IPS DF 19.7 (cell line): Measurements from ENCODE around the gene MSI1.
A peak's percentile ranks its signal among the peaks of the same experiment; 100 is the strongest.

Experiments
- DNase-seq: peaks from one replicate; pipeline ENCODE4 v3.0.0-alpha.2; 2013; ENCODE audit warnings: low read depth, low spot score

The MSI1 gene

DNA sequence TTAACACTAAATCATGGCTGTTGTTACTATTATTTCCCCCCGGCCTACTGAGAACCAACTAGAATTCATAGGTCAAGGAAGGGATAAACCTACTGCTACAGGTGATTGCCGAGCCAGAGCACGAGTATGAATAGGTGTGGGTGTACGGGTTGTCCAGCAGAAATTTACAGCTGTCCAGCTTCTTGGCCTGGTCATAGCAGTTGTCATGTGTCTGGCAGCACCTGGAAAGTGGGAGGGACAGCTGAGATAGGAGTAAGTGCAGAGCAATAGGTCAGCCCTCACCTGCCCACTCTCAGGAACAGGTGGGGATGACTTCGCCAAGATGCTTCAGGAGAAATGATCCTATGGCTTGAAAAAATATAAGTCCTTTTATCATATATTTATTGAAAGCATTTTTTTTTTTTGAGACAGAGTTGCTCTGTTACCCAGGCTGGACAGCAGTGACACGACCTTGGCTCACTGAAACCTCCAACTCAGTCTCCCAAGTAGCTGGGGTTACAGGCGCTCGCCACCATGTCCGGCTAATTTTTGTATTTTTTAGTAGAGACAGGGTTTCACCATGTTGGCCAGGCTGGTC lies 44.0 kb downstream of the MSI1 start:
- no peak for DNase-seq

DNA sequence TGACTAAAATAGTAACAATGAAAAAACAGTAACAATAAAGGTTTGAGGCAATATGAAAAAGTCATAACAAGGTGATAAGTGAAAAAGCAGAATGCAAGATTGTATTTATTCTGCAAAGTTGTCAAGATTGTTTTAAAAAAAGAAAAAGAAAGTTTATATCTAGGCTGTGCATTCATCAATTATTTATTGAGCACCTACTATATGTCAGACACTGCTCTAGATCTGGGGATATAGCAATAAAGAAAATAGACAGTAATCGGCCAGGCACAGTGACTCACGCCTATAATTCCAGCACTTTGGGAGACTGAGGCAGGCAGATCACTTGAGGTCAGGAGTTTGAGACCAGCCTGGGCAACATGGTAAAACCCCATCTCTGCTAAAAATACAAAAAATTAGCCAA lies 45.2 kb downstream of the MSI1 start:
- DNase-seq: no peak

DNA sequence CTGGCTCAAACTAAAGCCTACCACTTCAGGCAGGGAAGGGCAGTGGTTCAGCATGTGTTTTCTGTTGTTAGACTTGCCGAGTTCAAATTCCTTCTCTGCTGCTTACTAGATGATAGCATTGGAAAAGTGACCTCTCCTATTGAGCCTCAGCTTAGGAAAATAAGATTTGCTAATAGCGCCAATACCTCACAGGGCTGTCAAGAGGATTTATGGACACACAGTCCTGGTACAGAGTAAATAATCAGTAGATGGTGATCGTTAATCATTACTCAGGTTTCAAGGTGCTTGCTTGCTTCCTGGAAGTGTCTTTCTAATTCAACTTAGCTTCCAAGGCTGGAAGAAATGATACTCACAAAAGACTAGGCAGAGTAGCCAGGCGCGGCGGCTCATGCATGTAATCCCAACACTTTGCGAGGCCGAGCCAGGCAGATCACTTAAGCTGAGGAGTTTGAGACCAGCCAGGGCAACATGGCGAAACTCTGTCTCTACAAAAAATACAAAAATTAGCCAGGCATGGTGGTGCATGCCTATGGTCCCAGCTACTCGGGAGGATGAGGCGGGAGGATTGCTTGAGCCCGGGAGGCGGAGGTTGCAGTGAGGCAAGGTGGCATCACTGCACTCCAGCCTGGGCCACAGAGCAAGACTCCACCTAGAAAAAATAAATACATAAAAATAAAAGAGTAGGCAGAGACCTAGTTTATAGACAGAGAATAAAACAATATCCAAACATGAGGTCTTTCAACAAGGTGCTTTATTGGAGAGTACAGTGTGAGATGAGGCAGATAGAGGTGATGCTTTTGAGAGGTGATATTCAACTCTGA lies 47.4 kb downstream of the MSI1 start:
- DNase-seq: no peak

DNA sequence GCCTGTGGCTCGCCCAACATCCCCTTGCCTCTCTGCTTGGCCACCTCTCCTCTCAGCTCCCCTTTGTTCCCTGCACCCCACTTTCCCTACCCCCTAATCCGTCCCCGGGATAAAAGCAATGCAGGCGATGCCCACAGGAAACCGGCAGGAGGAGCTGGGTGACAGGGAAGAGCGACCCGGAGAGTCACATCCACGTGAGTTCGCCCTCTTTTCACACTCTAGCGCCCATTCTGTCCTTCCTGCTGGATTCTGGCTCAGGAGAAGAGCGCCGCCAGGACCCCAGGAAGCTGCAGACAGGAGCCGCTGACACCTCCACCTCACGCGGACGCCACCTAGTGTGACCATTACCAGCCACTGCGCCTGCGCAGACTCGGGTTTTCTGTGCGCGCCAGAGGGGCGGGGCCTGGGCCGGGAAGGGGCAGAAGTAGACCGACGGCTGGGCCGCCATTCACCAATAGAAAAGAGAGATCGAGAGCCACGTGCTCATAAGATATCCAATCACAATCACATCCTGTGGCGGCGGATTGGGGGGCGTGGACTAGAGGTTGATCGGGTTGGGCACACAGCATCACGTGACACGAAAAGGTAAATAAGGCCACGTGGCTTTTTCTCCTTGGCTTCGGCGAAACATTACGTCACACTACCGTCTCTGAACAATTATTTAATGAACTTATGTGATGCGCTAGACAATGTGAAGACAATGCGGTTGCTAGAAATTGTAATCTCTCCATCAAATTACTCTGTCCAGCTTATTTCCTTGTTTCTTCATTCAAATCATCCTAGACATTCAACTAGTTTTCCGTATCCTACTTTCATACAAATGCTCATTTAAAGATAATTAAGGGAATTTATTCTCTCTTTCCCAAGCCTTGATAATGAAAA lies 51.5 kb downstream of the MSI1 start:
- DNase-seq: peak; percentile 96

DNA sequence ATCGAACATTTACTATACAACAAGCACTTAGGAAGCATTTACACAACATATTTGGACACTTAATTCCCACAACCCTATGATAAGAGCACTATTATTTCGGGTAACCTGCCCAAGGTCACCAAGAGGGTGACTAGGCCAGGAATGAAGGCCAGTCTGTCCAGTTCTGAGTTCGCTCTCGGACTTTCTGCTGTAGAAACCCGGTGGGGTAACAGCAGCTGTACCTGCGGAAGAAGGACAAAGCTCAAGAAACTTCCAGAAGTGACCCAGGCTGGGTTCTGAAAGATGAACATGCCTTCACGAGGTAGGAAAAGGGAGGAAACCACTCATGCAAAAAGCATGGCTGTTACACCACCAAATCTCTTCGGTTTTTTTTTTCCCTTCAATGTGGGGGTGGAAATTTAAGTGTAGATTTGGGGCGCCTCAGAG lies 52.2 kb downstream of the MSI1 start:
- no peak for DNase-seq

DNA sequence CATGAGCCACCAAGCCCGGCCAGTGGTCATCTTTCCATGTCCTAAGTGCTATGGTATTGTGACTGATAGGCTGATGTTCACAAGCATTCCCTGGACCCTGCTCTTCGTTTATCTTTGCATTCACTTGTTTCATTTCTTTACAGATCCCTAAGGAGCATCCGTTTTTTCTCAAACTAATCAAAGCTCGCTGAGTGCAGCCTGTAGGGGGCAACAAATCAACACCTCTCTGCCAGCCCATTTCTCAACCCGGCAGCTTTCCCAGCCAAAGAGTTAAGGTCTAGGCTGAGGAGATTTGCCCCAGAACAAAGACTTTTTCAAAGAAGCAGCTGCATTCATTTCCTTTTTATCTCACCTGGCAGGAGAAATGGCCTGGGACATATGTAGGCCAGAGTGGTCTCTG lies 54.7 kb downstream of the MSI1 start:
- no peak for DNase-seq

DNA sequence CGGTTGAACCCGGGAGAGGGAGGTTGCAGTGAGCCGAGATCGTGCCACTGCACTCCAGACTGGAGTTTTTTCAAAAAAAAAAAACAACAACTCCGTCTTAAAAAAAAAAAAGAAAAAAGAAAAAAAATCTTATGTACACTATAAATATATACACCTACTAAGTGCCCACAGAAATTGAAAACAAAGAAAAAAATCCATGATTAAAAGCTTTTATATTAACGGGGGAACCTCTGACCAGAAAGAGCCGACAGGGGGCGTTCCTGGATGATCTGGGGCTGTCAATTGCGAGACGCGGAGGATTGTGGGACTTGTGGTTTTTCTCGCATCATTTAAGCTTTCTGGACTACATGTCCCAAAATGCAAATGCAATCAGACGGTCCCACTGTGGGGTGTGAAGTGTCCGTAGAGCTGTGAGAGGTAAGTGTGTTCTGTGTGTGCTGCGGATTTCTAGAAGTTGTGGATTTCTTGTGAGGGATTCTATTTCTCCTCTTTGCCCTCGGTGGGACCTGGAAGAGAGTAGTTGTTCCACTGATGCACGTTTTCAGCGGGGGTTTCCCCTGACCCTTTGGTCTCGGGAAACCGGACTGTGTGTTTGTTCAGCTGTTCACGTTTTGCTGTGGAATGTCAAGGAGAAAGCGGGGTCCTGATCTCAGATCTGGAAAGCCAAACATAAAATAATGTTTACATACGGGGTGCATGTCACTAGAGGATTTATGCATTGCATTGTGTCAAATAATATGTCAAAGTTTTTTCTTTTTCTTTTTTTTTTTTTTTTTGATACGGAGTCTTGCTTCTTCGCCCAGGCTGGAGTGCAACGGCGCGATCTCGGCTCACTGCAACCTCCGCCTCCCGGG lies 66.8 kb downstream of the MSI1 start, which contains the start of gene SIRT4:
Gene SIRT4 (plus strand): TSS at position 360 of the 854 bp plus-strand sequence. CDS start 1,241 bp downstream, outside the sequence.
- peak; percentile 86 for DNase-seq

DNA sequence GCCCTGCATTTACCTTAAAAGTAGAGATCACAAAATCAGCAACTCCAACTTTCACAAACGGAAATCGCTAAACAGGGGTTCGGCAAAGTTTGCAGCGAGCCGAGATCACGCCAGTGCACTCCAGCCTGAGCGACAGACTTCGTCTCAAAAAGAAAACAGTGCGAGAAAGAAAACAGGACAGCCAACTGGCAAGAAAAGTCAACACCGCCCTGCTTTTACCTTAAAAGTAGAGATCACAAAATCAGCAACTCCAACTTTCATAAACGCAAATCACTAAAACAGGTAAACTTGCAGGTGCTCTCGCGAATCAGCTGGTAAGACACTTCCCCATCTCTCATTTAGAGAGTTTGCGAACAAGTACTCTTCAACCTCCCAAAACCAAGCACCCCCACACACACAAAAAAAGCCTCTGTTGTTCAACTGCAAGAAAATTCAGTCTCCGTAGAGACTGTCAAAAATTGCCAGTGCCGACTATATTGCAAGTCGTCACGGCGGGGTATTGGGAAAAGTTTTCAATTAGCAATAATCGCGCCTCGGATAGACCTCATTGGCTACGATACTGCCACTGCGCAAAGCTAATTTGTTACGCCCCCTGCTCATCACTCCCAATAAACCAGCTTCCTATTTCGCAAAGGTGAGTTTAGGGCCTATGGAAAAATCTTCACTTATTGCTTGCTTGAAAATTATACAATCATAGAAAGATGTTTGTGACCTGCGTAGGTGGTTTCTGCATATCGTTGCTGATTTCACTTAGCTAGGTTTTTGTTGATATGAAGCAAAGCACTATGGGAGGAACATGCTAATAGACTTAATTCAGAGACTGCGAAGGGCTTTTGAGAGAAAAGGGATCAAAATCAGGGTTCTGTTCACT lies 76.1 kb downstream of the MSI1 start, which contains the start of gene RNU4-1:
Gene RNU4-1 (minus strand): TSS at position 577 of the 871 bp plus-strand sequence.
- DNase-seq: peak; percentile 97

DNA sequence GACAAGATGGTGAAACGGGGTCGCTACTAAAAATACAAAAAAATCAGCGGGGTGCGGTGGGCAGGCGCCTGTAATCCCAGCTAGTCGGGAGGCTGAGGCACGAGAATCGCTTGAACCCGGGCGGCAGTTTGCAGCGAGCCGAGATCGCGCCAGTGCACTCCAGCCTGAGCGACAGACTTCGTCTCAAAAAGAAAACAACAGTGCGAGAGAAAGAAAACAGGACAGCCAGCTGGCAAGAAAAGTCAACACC lies 76.6 kb downstream of the MSI1 start:
- DNase-seq: no peak
